Kidney (tissue), 14 donors: Measurements from ENCODE around the gene C17orf67. TPM values are rescaled to one million over a fixed set of nuclear protein-coding genes. Genes with fewer than 3 reads are reported as not detected.

Source experiments
- DNase-seq, 5 donors: peaks; one replicate each; pipeline ENCODE4 v3.0.0-alpha.2; 2013 to 2020
- FAIRE-seq: peaks from 2 replicates; lab custom pipeline; 2012; peaks lifted over from hg19 to GRCh38; lab: Jason Lieb, UNC
- H3K27ac ChIP-seq, 2 donors: one replicate each; pipeline ENCODE4 v1.7.0; 2013; ENCODE audit warnings: low read depth in 2 of 2, low read length in 2 of 2, inconsistent platforms in 1 of 2
- H3K27me3 ChIP-seq: one replicate; pipeline ENCODE4 v1.7.1; 2013; ENCODE audit warnings: low read length, inconsistent platforms; ENCODE audit not compliant: control insufficient read depth, insufficient read depth
- H3K36me3 ChIP-seq, 3 donors: one replicate each; pipeline versions ENCODE4 v1.7.0 to v1.7.1; 2013; ENCODE audit warnings: low read length in 3 of 3, control low read depth in 1 of 3, inconsistent platforms in 1 of 3; ENCODE audit not compliant: insufficient read depth in 3 of 3, control insufficient read depth in 2 of 3
- H3K4me1 ChIP-seq, 3 donors: one replicate each; pipeline versions ENCODE4 v1.7.0 to v1.7.1; 2013; ENCODE audit warnings: low read length in 3 of 3, inconsistent platforms in 1 of 3, low read depth in 1 of 3; ENCODE audit not compliant: control insufficient read depth in 2 of 3, insufficient read depth in 2 of 3
- H3K4me3 ChIP-seq, 3 donors: one replicate each; pipeline versions ENCODE4 v1.7.0 to v1.8.1; 2013; ENCODE audit warnings: low read length in 3 of 3, control low read depth in 1 of 3, inconsistent platforms in 1 of 3
- H3K9ac ChIP-seq, 3 donors: one replicate each; pipeline versions ENCODE4 v1.7.0 to v1.7.1; 2013; ENCODE audit warnings: low read length in 3 of 3, control low read depth in 1 of 3, inconsistent platforms in 1 of 3
- H3K9me3 ChIP-seq, 3 donors: one replicate each; pipeline versions ENCODE4 v1.7.0 to v1.7.1; 2013; ENCODE audit warnings: low read length in 3 of 3, control low read depth in 1 of 3, inconsistent platforms in 1 of 3; ENCODE audit not compliant: control insufficient read depth in 2 of 3, insufficient read depth in 1 of 3
- intact Hi-C: fragments of 100-400 bp; cut with DNase I; formaldehyde crosslinking; loops from one replicate; pipeline ENCODE4 v1.11.1; 2022
- polyA plus RNA-seq: library from polyadenylated mRNA; stranded (reverse); fragments of 350-450 nt; fragmentation: Illumina TruSeq; extraction: RNeasy Lipid Tissue Mini Kit (QIAGEN cat#74804); gene quantifications from one replicate; pipeline ENCODE4 v1.2.3, GENCODE V29; 2014; ENCODE audit warnings: low read depth, low replicate concordance; ENCODE audit not compliant: insufficient read depth
- total RNA-seq: library from RNA; stranded (reverse); fragmentation: NEBNext Ultra II Directional; extraction: Animal tissue kit (Norgen Biotek cat#: 25700); gene quantifications from one replicate; pipeline ENCODE4 v1.2.1, GENCODE V29; 2021
- TF ChIP-seq, protein P1 (sequence below): IDR thresholded peaks from 3 replicates; pipeline ENCODE4 v1.5.1; 2012; ENCODE audit warnings: mild to moderate bottlenecking, moderate library complexity, borderline replicate concordance; ENCODE audit not compliant: insufficient read depth; ENCODE audit errors: extremely low read depth
- donor health status: control.
- donor health status: control.
- donor health status: control.
- donor health status: control.
- donor health status: control.
- donor health status: DM: yes; HTN: yes; CAD: no.
- donor health status: Normal renal cell carcinoma (clear cell type).

The C17orf67 gene
- total and polyA plus RNA-seq, 2 donors from 2014 or later: 0.69 to 2.0 TPM

DNA sequence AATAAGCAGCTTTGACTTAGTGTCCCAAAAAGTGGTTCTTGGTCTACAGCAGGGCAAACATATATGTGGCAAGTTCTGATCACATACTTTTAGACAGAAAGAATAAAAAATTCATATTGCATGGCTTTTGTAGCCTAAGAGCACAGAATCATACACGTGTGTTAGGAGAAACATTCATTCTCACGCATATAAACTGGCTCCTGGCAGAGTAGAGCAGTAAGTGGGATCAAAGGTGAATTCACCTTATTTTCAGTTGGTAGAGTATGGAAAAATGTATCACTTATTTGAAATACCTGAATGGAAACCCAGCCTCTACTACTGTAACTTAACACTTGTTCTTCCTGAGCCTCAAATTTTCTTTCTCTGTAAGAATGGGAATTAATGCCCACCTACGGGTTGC is 35.0 kb upstream of the C17orf67 start:
- TF ChIP-seq, protein P1, sequence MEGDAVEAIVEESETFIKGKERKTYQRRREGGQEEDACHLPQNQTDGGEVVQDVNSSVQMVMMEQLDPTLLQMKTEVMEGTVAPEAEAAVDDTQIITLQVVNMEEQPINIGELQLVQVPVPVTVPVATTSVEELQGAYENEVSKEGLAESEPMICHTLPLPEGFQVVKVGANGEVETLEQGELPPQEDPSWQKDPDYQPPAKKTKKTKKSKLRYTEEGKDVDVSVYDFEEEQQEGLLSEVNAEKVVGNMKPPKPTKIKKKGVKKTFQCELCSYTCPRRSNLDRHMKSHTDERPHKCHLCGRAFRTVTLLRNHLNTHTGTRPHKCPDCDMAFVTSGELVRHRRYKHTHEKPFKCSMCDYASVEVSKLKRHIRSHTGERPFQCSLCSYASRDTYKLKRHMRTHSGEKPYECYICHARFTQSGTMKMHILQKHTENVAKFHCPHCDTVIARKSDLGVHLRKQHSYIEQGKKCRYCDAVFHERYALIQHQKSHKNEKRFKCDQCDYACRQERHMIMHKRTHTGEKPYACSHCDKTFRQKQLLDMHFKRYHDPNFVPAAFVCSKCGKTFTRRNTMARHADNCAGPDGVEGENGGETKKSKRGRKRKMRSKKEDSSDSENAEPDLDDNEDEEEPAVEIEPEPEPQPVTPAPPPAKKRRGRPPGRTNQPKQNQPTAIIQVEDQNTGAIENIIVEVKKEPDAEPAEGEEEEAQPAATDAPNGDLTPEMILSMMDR: no peak
- Histone ChIP-seq H3K4me1 (no peaks in the 10 kb centered on the region), H3K27ac (no peak overlapping the region), H3K9me3 (no peaks in the 10 kb centered on the region), H3K9ac (no peak overlapping the region), H3K4me3 (no peak overlapping the region), H3K27me3 (no peaks in the 10 kb centered on the region), H3K36me3 (no peaks in the 10 kb centered on the region)
- DNase-seq (no peak), FAIRE-seq (no peak)
- intact Hi-C loops: no loop called here

GRCh38 chr17:56867948-56868376 is 34.2 kb upstream of the C17orf67 start:
- no peak overlapping the region for H3K4me3 ChIP-seq
- FAIRE-seq: no peak
- H3K27ac ChIP-seq: no peak overlapping the region

GRCh38 chr17:56866496-56866895 is 32.8 kb upstream of the C17orf67 start:
- Histone ChIP-seq H3K9ac (no peak overlapping the region), H3K36me3 (peaks cover 0 to 5% (median 0%) of the 10 kb centered on the region in 3 donors), H3K4me3 (no peak overlapping the region), H3K27ac (no peak overlapping the region), H3K27me3 (no peaks in the 10 kb centered on the region), H3K4me1 (no peaks in the 10 kb centered on the region), H3K9me3 (no peaks in the 10 kb centered on the region)
- DNase-seq (no peak), FAIRE-seq (no peak)
- TF ChIP-seq, protein P1: no peak
- intact Hi-C loops: no loop called here

More at GRCh38 chr17:56867948-56868376, 34.2 kb upstream of the C17orf67 start:
- no peaks in the 10 kb centered on the region for H3K4me1 ChIP-seq
- intact Hi-C loops: no loop called here
- H3K9me3 ChIP-seq: no peaks in the 10 kb centered on the region
- H3K27me3 ChIP-seq: no peaks in the 10 kb centered on the region
- H3K36me3 ChIP-seq: no peaks in the 10 kb centered on the region
- DNase-seq: no peak
- TF ChIP-seq, protein P1: no peak
- no peak overlapping the region for H3K9ac ChIP-seq

- Histone ChIP-seq H3K9me3 (no peaks in the 10 kb centered on the region), H3K27me3 (no peaks in the 10 kb centered on the region), H3K27ac (no peak overlapping the region), H3K4me3 (no peak overlapping the region), H3K36me3 (peaks cover 0 to 5% (median 0%) of the 10 kb centered on the region in 3 donors), H3K4me1 (no peaks in the 10 kb centered on the region), H3K9ac (no peak overlapping the region)
- TF ChIP-seq, protein P1: no peak
- intact Hi-C loops: no loop called here
- no peak for DNase-seq
- no peak for FAIRE-seq
Observed at GRCh38 chr17:56866076-56866475, 32.4 kb upstream of the C17orf67 start.
